ENCODE data around the gene NUP205.
A peak's percentile ranks its signal among the peaks of the same experiment; 100 is the strongest.

The NUP205 gene

GRCh38 chr7:135557455-135558336, at the start of gene NUP205:
NUP205 (plus strand) TSS chr7:135557917; CDS start chr7:135557945, 28 bp downstream.
- DNase-seq = peak; percentile 43

GRCh38 chr7:135508883-135509588, 48.7 kb upstream of the NUP205 start:
- no peak for DNase-seq

DNA sequence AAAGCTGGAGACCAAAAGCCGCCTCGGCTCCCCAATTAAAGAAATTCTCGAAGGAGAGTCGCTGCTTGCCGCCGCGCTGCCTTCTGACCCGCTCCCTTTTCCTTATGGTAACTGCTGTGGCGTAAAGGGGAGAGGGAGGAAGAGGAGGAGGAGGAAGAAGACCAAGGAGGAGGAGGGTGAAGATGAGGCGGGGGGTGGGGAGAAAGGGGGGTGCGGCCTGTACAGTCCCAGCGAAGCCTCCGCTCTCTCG, 48.2 kb upstream of the NUP205 start:
- no peak for DNase-seq

DNA sequence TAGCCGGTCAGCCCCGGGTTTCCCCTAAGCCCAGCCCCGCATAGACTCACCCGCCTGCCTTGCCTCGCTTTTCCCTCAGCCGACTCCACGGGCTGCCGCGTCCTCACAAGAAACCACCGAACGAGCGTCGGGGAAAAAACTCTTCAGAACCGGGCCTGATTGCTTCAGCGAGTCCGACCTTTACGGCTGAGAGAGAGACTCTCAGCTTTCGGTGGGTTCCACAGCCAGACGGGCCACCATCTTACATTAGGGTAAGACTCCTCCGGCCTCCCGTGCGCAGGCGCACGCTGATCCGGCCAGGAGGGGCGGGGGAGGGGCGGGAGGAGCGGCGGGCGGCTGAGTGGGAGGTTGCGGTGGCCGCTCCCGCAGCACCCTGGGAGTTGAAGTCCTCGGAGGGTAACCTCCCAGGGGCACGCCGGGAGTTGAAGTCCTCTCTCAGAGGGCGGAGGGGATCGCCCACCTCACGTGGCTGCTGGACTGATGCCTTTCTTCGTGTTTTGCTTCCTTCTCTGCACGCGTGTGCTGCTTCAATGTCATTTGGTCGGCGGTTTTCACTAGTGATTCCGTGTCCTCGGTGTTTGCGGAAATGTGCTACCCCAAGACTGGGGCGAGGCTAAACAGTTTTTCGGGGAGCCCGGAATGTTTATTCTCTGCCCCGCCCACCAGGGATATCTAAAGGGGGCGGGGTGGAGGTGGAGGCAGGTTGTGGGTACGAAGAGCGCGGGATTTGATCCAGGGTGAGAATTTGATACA, 47.7 kb upstream of the NUP205 start, which contains the start of gene CNOT4:
TSS of gene CNOT4 (minus strand) at position 264 of the 753 bp plus-strand sequence. CDS start 71,771 bp downstream, outside the sequence.
- peak; percentile 90 for DNase-seq

DNA sequence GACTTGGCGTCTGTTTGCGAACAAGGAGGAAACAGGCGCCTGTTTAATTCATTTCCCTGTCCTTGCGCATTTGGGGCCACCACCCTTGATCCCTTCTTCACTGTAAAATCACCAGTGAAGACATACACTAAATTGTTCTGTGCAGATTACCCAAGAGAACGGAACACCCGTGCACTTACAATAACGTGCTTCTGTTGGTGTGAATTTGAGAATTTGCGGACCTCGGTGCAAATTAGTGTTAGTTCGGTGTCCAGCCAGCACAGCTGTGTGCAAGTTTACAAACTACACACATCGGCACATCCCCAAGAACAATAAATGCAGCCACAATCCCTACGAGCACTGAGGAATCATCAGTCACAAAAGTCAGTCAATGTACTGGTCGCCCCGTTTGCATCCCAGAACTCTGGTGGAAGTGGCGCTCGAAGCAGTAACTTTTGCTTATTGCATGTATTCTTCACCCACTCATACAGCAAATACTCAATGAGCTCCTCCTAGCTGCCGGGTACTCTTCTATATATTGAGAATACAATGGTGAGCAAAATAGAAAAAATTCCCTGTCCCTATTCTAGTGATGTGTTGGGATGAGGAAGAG, 47.0 kb upstream of the NUP205 start:
- DNase-seq = no peak

- DNase-seq = no peak
Observed at GRCh38 chr7:135512135-135512887, 45.4 kb upstream of the NUP205 start.

- DNase-seq = no peak
Observed at GRCh38 chr7:135514856-135515255, 42.9 kb upstream of the NUP205 start.

DNA sequence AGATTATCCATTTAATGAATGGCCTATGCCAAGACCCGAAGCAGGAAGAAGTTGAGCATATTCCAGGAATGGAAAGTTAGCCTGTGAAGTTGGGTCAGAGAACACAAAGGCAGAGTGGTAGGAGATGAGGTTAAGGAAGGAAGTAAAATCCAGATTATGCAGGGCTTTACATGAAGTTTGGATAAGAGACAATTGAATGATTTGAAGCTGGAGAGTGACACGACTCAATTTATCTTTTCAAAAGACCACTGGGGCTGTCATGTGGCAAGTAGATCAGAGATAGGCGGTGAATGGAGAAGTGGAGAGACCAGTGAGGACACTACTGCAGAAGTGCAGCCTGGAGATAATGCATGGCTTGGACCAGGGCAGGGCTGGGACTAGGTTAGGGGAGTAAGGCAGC, 40.7 kb upstream of the NUP205 start:
- no peak for DNase-seq

GRCh38 chr7:135518748-135519147, 39.0 kb upstream of the NUP205 start:
- DNase-seq = no peak

DNA sequence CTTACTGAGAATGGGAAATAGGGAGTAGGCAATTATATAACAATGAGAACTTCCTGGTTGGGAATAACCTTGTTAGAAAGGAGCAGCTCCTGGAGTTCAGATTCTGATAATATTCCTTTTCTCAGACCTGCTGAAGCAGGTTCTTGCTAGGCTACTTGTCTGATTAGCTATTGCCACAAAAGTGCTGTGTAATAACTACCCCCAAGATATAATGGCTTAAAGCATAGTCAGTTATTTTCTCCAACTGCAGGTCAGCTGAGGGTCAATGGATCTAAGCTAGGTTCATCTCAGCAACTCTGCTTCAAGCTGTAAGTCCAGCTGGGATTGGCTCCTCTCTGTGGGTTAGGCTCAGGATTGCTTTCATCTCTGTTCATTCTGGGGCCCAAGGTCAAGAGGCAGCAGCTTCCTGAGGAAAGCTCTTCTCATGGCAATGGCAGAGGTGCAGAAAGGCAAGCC, 38.5 kb upstream of the NUP205 start:
- no peak for DNase-seq

- DNase-seq = no peak
Observed at GRCh38 chr7:135519871-135520270, 37.8 kb upstream of the NUP205 start.

- DNase-seq = no peak
Observed at GRCh38 chr7:135522509-135522908, 35.2 kb upstream of the NUP205 start.

- no peak for DNase-seq
Observed at GRCh38 chr7:135523146-135523545, 34.6 kb upstream of the NUP205 start.

DNA sequence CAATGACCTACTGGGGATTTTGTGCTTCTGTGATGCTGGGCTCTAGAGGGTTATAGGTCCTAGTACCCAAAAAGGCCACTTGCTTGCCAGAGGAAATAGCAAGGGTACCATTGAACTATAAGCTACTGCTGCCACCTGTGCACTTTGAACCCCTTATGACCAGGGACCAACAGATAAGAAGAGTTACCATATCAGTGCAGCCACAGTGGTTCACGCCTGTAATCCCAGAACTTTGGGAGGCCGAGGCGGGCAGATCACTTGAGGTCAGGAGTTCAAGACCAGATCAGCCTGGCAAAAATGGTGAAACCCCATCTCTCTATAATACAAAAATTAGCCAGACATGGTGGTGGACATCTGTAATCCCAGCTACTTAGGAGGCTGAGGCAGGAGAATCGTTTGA, 32.3 kb upstream of the NUP205 start:
- no peak for DNase-seq

DNA sequence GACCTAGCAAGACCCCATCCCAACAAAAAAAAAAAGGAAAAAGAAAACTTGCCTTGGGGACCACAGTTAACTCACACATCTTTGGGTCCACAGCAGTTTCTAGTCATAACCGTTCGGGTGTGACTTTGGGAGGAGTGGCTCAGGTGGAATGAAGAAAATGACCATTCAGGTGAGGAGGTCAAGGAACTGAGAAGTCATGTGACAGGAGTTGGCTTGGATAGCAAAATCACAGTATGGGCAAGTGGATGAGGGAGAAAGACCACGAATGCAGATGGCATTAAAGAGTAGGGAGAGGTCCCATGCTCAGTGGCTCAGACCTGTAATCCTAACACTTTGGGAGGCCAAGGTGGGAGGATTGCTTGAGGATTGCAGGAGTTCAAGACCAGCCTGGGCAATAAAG, 30.7 kb upstream of the NUP205 start:
- no peak for DNase-seq

GRCh38 chr7:135536150-135536549, 21.6 kb upstream of the NUP205 start:
- DNase-seq = no peak

GRCh38 chr7:135537453-135537852, 20.3 kb upstream of the NUP205 start:
- DNase-seq = no peak

GRCh38 chr7:135537905-135538304, 19.8 kb upstream of the NUP205 start:
- DNase-seq = no peak

GRCh38 chr7:135538376-135538775, 19.3 kb upstream of the NUP205 start:
- no peak for DNase-seq

- DNase-seq = no peak
Observed at GRCh38 chr7:135539629-135540028, 18.1 kb upstream of the NUP205 start.

DNA sequence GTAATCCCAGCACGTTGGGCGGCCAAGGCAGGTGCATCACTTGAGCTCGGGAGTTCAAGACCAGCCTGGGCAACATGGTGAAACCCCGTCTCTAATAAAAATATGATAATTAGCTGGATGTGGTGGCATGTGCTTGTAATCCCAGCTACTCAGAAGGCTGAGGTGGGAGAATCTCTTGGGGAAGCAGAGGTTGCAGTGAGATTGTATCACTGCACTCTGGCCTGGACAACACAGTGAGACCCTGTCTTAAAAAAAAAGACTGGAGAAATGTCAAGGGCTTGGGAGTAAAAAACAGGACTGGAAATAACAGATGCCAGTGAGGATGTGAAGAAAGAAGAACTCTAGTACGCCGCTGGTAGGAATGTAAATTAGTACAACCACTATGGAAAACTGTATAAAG, 16.7 kb upstream of the NUP205 start:
- DNase-seq = no peak

DNA sequence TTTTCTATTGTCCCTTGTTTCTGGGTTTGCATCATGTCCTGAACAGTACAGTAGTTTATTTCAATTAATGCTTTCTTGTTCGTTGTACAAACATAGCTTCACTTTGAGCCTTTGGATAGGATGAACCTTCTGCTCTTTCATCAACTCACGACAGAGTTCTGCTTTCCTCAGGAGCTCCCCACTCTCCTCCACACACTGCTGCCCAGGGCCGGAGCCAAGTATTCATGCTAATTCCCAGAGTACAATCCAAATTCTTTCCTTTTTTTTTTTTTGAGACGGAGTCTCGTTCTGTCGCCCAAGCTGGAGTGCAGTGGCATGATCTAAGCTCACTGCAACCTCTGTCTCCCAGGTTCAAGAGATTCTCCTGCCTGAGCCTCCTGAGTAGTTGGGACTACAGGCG, 7.5 kb upstream of the NUP205 start:
- no peak for DNase-seq
